NCI-H345 (cell line): Measurements from ENCODE around the gene YIPF6.
A peak's percentile ranks its signal among the peaks of the same experiment; 100 is the strongest.
"Not testable (repeated sequence)": the region's sequence is repeated elsewhere in the genome, so short reads cannot be mapped to it uniquely, and the experiment has no call there.

Source experiments
- DNase-seq: peaks from one replicate; lab custom pipeline; 2025; lab: John Stamatoyannopoulos, UW

YIPF6 gene

GRCh38 chrX:68498508-68499379, at the start of gene YIPF6:
TSS of gene YIPF6 (plus strand) at chrX:68499051. CDS start at chrX:68499067, 16 bp downstream.
- DNase-seq, result peak; percentile 72

DNA sequence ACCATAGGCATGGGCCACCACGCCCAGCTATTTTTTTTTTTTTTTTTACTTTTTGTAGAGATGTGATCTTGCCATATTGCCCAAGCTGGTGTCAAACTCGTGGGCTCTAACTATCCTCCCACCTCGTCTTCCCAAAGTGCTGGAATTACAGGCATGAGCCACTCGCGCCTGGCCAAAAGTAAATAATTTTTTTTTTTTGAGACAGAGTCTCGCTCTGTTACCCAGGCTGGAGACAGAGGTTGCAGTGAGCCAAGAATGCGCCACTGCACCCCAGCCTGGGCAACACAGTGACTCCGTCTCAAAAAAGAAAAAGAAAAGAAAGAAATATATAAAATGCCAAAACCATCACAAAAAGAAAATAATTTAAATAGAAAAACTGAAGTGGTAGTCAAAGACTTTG, 47.1 kb upstream of the YIPF6 start:
- DNase-seq, result no peak

DNA sequence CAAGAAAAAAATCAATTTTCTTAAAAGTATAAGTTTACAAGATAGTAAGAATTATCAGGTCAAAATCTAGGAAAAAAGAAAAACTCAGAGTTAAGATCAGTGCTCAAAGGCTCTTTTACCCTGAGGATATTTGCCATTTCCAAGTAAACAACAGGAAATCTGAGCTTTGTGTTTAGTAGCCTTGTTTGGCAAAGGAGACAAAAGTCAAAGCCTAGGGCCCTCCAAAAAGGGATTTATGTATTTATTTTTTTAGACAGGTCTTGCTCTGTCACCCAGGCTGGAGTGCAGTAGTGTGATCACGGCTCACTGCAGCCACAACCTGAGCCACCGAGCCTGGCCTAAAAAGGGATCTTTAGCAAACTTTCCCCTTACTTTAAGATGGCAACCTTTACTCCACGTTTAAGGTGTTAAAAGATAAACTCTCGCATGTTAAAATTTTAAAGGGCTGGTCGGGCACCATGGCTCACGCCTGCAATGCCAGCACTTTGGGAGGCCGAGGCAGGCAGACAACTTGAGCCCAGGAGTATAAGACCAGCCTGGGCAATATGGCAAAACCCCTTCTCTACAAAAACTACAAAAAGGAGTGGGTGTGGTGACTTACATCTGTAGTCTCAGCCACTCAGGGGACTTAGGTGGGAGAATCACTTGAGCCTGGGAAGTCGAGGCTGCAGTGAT, 44.2 kb upstream of the YIPF6 start:
- DNase-seq, result no peak

DNA sequence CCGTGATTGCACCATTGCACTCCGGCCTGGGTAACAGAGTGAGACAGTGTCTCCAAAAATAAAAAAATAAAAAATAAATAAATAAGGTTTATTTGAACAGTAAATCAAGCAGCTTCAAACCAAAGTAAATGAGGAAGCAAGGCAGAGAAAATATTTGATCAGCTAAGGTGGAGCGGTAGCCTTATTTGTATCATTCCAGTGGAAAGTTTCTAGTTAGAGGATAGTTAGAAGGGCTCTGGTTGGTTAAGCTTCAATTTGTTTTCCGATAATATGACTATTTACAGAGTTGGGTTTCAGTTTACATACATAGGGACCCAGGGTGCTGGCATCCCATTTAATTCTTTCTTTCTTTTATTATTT, 43.7 kb upstream of the YIPF6 start:
- no peak for DNase-seq

GRCh38 chrX:68461093-68461492, 37.8 kb upstream of the YIPF6 start:
- DNase-seq, result no peak

DNA sequence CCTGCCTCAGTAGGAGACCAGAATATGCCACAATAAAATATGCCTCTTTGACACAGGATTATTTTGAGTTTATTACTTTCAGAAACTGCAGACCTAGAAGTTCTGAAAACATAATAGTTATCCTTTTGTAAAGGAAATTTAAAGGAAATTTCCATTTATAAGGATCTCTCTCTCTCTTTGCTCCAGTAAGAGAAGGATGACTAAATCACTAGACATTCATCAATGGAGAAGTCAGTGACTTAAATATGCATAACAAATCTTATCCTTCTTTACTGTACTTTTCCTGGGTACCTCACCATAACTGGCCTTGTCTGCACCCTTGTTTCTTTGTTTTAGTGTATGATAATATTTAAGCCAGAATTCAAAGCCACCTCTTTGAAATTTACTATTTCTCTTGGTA, 37.3 kb upstream of the YIPF6 start:
- no peak for DNase-seq

DNA sequence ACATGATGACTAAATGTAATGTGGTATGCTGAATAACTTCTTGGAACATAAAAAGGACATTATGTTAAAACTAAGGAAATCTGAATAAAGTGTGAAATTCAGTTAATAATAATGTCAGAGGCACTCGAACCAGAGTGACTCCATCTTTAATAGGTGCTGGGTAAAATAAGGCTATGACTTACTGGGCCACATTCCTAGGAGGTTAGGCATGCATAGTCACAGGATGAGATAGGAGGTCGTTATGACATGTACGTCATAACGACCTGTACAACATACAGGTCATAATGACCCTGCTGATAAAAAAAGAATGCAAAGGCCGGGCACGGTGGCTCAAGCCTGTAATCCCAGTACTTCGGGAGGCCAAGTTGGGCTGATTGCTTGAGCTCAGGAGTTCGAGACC, 36.7 kb upstream of the YIPF6 start:
- DNase-seq, result no peak

GRCh38 chrX:68462653-68463052, 36.2 kb upstream of the YIPF6 start:
- DNase-seq, result no peak

DNA sequence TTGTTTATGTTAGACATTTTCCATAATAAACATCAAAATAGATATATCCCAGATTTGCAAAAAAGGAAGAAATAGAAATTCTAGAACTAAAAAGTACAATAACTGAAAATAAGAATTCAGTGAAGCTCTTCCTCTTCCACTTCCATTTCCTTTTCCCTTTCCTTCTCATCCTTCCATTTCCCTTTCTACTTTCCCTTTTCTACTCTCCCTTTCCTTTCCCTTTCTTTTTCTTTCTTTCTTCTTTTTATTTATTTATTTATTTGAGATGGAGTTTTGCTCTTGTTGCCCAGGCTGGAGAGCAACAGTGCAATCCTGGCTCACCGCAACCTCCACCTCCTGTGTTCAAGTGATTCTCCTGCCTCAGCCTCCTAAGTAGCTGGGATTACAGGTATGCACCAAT, 35.0 kb upstream of the YIPF6 start:
- DNase-seq, result no peak

DNA sequence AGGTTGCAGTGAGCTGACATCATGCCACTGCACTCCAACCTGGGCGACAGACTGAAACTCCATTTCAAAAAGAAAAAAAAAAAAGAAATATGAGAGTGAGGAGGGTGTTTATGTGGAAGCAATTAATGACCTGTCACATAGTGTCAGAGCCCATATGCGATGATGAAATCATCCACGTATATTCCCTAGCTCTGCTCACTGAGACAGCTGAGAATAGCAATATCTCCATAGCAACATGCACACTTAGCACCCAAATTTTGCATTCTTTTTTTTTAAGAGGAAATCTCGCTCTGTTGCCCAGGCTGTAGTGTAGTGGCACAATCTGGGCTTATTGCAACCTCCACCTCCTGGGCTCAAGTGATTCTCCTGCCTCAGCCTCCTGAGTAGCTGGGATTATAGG, 34.1 kb upstream of the YIPF6 start:
- DNase-seq, result no peak

DNA sequence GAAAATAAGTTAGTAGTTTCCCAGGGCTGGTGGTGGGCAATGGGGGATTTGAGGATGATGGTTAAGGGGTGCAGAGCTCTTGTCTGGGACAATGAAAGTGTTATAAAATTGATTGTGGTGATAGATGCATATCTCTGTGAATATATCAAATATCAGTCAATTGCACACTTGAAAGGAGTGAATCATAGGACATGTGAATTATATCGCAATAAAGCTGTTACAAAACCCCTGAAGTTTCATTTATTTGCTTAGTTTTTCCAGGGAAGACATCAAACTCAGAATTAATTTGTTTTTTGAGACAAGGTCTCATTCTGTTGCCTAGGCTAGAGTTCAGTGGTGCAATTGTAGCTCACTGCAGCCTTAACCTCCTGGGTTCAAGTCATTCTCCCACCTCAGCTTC, 17.9 kb upstream of the YIPF6 start:
- DNase-seq, result no peak

- not testable (repeated sequence) for DNase-seq
These were observed 12.7 kb upstream of the YIPF6 start for GRCh38 chrX:68486198-68486597.

GRCh38 chrX:68487254-68487653, 11.6 kb upstream of the YIPF6 start:
- no peak for DNase-seq

GRCh38 chrX:68487924-68488323, 10.9 kb upstream of the YIPF6 start:
- DNase-seq, result no peak

- DNase-seq, result no peak
These were observed 10.2 kb upstream of the YIPF6 start for GRCh38 chrX:68488657-68489056.

DNA sequence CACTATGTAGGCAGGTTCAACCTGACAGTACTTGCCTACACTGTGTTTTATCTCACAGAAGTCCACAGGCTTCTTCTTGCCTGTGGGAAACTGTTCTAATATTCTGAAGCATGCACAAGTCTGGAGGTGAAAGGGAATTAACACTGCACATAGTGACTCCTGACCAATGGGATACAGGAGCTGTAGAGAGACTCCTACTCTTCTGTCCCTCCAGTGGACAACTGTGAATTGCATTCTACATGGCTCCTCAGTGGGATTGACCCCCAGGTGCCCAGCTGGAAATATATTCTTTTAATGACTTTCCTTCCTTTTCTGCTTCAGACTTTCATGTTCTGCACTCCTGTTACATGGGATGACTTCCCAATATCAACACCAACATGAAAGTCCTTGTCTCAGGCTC, 8.2 kb upstream of the YIPF6 start:
- no peak for DNase-seq

DNA sequence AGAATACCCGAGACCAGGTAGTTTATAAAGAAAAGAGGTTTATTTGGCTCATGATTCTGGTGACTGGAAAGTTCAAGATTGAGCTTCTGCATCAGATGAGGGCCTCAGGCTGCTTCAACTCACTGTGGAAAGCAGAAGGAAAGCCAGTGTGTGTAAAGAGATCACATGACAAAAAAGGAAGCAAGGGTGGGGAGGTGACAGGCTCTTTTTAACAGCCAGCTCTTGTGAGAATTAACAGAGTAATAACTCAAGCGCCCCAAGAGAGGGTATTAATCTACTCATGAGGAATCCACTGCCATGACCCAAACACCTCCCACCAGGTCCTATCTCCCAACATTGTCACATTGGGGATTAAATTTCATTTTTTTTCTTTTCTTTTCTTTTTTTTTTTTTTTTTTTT, 6.3 kb upstream of the YIPF6 start:
- DNase-seq, result no peak

- DNase-seq, result not testable (repeated sequence)
These were observed 5.1 kb upstream of the YIPF6 start for GRCh38 chrX:68493776-68494175.

- DNase-seq, result no peak
These were observed 775 bp upstream of the YIPF6 start for GRCh38 chrX:68498044-68498507.

DNA sequence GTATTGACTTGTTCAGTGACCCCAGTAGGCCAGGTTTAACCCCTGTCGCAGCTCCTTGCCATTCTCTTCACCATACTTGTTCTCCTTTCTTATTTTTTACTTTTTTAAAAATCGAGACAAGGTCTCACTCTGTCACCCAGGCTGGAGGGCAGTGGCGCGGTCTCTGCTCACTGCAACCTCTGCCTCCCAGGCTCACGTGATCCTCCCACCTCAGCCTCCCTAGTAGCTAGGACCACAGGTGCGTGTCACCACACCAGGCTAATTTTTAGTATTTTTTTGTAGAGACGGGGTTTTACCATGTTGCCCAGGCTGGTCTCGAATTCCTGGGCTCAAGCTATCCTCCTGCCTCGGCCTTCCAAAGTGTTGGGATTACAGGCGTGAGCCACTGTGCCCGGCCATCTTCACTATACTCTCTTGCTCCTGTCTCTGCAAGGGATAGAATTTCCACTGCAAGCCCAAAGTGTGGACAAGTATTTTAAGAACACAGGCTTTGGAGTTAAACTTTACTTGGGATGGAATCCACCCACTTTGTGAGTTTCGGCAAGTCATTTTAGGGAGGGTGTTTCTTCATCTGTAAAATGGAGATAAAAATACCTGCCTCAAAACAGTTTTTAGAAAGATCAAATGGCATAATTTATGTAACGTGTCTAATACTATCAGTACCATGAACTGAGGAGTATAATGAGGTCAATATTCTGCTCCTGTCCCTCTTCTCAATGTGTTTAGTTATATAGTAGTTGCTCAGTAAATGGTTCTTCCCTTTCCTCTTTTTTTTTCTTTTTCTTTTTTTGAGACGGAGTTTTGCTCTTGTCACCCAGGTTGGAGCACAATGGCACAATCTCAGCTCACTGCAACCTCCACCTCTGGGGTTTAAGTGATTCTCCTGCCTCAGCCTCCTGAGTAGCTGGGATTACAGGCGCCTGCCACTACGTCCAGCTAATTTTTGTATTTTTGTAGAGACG, 973 bp downstream of the YIPF6 start:
- no peak for DNase-seq

DNA sequence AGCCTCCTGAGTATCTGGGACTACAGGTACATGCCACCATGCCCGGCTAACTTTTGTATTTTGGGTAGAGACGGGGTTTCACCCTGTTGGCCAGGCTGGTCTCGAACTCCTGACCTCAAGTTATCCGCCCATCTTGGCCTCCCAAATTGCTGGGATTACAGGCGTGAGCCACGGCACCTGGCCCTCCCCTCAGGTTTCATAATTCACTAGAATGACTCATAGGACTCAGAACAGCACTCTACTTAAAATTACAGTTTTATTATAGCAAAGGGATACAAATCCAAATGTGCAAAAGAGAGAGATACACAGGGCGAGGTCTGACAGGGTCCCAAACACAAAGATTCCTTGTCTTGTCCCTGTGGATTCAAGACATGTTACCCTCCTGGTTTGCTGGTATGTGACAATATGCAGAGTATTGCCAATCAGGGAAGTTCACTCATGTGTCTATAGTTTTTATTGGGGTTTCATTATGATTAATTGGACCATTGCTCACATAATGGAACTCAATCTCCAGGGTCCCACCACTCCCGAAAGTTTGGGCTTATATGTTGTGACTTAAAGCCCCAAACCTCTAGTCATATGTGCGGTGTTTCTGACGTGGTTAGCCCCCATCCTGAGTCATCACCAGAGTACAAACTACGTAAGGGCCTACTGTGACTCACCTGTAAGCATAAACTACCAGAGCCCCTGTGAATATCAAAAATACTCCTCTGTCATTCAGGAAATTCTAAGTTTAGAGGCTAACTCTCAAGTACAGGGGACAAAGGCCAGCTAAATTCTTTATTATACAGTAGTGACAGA, 5.2 kb downstream of the YIPF6 start:
- no peak for DNase-seq
